ENCODE data around the gene LVRN.

Gene LVRN

DNA sequence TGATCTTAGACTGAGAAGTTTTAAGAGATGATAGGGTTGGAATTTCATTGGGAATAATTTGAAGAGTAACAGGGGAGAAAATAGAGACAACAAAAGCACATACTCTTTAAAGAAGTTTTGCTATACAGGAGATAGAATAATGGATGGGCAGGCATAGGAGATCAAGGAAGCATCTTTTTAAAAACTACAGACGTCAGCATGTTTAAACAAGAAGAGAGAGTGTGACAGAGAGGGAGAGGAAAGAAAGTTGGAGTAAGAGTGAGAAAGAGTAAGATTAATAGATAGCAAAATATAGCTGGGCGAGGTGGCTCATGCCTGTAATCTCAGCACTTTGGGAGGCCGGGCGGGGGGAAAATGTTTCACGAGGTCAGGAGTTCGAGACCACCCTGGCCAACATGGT, 5.3 kb upstream of the LVRN start:
- no peak for DNase-seq (ENCODE audit: low read depth)

DNA sequence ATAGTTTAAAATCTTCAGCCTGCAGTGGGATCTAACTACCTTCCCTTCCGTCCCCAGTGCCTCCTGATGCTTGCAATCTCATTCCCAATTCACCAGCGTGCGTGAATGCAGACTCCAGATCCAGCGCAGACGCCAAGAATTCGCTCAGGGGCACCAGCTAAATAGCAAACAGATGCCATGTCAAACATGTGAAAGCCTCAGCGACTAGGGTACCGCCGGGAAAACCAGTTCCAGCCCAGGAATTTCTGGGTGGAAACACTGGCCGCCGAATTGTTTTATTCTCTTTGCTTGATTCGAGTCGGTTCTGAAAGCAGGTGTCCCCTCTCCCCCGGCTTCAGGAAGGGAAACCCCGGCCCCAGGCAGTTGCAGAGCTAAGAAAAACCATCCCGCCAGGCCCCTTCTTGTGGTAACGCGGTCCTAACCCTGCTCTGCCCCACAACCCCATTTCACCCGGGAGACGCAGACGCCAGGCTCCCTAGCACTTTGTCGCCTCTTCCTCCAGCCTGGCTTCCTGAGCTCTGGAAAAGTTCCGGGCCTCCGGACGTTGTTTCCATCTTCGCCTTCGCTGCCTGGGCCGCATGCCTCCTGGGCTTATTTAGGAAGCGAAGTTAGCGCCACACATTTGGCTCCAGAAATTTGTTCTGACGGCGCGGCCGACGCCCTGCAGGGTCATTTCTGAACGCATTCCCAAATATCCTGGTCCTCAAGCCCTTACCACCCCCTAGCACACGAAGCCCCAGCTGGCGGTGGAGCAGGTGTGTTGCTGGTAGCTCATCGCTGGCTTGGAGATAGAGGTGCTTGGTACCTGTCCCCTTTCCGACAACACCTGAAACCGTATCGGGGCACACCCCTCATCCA, 665 bp upstream of the LVRN start:
- DNase-seq (ENCODE audit: low read depth): no peak

DNA sequence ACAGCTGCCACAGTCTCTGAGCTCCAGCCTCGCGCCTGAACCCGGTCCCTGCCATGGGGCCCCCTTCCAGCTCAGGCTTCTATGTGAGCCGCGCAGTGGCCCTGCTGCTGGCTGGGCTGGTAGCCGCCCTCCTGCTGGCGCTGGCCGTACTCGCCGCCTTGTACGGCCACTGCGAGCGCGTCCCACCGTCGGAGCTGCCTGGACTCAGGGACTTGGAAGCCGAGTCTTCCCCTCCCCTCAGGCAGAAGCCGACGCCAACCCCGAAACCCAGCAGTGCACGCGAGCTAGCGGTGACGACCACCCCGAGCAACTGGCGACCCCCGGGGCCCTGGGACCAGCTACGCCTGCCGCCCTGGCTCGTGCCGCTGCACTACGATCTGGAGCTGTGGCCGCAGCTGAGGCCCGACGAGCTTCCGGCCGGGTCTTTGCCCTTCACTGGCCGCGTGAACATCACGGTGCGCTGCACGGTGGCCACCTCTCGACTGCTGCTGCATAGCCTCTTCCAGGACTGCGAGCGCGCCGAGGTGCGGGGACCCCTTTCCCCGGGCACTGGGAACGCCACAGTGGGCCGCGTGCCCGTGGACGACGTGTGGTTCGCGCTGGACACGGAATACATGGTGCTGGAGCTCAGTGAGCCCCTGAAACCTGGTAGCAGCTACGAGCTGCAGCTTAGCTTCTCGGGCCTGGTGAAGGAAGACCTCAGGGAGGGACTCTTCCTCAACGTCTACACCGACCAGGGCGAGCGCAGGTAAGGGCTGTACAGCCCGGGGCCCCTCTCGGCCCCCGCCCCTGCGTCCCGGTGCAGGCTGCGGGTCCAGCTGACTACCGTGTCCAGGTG, 509 bp downstream of the LVRN start:
- DNase-seq (ENCODE audit: low read depth): no peak

DNA sequence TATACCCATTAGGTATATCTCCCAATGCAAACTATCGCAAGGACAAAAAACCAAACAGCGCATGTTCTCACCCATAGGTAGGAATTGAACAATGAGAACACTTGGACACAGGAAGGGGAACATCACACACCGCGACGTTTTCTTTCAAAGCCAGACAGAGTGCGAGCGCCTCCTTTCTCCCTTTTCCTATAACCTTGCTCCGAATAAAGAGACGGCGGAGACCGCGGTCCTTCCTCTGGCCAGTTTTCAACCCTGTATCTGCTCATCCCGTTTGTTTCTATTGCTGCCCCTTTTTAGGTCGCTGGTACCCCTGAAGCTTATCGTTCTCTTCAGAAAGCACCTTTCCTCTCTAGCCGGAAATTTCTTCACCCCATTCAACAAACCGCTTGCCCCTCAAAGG, 1.3 kb downstream of the LVRN start:
- DNase-seq (ENCODE audit: low read depth): no peak

DNA sequence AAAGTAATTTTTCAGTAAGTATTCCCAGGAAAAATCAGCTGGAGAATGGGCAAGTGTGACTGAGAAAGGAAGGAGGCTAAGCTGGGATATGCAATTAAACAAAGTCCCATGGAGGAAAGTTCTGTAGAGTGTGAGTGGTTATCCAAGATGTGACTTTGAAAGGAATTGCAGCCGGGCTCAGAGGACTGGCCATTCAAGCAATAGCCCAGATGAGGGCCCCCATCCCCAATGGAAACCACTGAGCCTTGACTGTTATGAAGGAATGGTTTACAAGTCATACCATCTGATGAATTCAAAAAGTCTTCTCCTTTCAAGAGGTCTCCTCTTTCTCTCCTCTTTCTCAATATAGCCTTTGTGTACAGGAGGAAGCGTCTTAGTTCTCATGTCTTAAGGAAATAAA, 6.5 kb downstream of the LVRN start:
- no peak for DNase-seq (ENCODE audit: low read depth)

DNA sequence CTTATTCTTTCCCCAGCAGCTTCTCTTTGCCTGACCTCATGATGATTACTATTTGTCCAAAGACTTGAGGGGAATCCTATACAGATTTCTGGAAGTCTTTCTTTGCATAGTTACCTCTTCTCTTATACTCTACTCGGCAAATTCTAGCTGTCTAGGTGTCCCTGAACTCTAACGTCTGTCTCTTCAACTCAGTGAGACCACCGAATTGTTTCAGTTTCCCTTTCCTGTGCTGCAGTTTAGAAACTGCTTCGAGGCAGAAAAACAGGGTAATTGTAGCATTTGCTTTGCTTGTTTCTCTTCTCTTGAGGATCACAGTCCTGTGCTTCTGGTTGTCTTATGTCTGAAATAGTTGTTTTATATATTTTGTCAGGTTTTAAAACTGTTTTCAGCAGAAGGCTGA, 14.8 kb downstream of the LVRN start:
- no peak for DNase-seq (ENCODE audit: low read depth)

DNA sequence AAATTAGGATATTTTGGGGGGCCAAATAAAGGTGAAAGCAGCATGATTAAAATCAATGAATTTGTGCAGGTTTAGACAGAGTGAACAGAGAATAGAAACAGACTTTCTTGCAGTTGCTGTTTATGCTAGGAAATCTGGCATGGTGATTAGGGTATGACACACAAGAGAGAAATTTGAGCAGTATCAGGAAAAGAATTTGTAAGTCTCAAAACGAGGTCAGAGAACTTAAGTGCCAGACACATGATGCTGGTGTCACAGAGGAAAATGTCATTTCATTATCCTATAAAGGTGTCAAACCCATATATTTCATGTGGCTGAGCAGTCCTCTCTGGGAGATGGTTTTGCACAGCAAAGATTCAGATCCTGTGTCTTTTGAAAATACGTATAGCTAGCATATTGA, 15.7 kb downstream of the LVRN start:
- no peak for DNase-seq (ENCODE audit: low read depth)

DNA sequence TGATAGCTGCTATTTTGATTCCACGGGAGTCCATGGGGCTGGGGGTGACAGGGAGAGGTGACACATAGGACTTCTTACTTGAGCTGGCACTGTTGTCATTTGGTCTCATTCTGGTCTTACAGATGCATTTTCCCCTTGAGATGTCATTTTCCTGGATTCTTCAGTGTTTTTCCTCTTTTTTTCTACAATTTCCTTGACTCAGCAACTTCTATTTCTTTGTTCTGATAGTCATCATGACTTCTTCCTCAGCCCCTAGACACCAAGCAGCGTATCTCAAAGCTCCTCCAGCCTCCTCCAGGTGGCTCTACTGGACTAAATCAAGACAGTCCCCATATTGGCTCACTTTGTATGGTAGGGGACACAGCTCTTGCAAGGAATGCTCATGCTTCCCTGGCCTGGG, 16.5 kb downstream of the LVRN start:
- DNase-seq (ENCODE audit: low read depth): no peak

DNA sequence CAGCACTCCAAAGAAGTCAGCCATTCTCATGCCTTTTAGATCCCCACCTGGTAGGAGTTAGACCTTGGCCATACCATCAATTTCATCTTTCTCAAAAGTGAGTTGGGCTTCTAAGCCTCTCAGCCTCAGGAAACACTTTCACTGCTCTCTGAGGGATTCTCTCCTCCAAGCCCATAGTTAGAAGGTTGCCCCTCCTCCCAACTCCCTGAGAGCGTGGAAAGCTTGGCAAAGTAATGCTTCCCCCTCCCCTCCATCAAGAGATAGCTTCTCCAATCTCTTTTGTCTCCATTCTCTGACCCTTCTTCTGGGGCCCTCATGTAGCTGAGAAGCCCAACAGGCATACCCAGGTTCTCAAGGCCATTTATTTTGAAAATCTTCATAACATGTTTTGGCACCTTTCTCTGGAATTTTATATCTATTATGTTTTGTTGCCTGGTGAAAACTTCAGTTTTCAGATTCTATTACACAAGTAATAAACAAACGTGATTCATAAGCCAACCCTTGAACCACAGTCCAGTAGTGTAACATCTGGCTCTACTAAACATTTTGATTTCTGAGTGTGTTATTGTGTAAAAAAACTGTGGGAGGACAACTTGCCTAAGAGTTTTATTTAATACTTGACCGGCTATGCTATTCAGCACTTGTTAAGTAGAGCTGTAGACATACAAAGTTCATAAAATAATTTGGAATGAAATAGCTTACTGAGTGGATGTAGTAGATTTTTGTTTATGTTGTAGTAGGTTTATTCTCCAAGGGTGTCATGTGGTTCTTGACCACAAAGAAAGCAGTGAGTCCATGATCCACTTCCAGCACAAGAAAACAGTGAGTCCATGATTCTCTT, 17.1 kb downstream of the LVRN start:
- no peak for DNase-seq (ENCODE audit: low read depth)

DNA sequence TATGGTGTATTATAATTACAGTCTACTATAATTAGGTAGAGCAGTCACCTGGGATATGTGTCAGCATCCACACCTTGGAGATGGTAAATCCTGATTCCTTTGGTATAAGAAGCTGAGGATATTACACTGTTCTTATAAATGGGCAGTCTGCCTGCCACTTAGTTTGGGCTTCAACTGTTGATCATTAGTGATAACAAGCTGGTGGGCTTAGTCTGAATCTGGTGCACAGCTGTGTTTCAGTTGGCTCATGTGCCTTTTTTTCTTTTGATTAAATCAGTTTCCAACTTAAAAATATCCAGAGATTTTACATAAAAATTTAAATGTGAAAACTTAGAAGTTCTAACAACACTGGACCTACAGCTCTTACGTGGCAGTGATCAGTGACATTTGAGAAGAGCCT, 21.2 kb downstream of the LVRN start:
- DNase-seq (ENCODE audit: low read depth): no peak

DNA sequence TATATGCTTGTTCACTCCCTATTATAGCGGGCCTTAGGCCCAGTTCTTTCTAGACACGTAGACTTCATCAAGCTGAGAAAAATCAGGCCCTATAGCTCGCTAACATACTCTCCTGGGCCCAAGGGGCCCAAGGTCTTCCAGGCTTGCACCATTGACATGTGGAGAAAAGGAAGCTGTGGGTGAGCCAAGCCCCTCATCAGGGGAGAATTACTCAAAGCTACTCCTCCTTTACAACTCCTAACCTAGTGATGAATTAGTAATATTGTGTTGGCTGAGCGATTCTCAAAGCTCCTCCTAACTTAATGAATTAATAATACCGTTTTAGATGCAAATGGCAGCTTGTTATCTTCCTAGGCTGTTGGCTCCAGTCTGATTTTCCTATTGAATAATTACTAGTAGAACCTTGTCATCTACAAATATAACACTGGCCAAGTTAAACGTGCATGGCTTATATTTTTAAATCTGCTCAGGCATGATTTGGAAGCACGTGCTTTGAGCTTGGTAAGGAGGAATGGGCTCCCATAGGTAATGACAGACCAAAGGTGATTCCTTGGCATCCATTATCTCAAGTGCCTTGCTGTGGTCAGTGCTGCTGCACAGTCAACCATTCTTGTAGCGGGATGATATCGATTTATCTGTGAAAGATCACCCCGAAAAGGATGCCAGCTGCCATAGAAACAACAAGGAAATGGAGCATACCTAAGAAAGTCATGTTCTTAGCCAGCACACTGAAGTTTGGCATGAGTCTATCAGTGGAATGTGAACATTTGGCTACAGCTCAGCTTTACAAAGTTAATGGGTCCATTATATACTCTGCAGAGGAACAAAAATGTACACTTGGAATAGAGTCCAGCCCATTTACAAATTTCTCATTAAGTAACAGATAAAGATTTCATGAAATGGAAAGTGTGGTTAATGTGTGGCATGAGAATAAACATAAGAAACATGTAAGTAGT, 23.8 kb downstream of the LVRN start:
- DNase-seq (ENCODE audit: low read depth): no peak

DNA sequence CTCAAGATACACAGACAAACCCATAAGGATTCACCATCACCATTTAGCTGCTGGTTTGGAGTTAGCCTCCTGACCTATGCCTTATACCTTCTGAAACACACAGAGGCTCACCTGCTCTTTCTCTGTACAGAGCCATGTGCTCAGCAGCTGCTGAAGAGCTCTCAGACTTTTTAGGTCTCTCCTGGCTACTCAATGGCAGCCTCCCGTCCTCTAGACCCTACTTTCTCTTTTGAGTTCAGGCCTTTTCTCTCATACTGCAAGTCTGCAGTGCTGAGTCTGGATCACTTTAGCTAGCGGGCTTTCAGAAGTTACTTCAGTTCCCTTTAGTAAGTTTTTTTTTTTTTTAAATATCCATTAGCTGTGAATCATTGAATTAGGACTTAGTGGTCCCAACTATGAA, 25.7 kb downstream of the LVRN start:
- DNase-seq (ENCODE audit: low read depth): no peak

DNA sequence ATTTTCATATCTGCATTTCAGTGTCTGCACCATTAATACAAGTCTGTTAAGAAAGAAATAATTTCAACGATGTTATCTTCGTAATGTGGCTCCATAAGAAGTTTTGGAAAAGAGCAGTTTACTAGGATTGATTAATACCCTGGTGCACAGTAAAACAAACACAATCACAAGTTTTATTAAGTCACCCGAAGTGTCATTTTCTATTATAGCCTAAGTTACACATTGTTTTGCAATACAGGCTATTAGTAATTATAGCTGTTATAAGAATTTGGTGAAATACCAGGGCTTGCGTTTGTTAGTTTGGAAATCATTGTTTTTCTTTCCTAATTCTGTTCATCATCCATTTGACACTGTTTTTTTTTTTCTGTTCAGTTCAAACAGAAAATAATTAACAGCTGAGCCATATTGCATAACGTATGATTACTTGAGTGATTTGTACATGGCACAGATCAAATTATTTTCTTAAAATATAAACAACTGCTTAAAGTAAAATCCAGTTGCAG, 30.6 kb downstream of the LVRN start:
- DNase-seq (ENCODE audit: low read depth): no peak

DNA sequence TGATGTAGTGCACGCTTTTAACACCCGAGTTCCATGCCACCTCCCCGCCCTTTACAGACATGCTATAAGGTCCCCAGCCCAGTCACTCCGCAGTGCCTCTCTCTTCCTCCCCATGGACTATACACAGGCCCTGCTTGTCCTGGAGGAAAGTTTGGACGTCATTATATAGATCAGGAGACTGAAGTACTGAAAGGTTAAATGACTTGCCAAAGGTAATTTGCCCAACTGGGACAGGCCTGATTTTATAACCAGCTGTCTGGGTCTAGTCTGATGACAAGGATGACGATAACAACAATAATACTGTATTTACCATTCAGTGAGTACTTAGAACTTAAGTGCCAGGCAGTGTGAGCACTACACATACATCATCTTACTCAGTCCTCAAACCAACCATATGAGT, 33.1 kb downstream of the LVRN start:
- no peak for DNase-seq (ENCODE audit: low read depth)

DNA sequence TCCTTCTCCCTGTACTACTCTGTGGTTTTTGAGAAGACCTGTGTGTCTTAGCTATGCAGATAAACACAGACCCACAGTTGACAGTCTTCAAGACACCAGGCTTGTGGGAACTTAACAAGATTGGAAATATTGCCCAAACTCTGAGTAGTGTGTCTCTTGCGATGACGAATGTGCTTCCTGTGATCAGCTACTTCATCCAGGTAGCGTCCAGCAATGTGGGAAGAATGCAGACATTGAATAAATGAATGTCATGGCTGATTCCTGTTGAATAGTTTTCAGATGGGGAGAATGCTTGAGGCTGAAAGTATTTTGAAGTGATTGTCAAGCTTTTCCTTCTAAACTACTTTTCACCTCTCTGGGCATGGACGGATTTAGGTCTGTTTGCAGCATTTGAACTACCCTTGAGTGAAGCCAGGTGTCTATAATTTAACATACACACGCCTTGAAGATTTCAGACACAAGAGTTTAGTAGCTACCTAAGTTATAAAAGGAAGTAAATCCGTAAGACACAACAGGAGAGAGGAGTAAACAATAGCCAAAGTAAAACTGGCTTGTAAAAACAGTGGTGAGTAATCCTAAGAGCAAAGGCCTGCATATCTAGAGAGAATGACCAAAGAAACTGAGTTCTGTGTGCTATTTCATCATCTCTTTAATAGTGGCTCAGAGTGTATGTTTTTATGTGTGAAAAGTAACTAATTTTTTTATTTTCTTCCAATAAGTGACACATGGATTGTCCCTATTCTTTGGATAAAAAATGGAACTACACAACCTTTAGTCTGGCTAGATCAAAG, 40.0 kb downstream of the LVRN start:
- no peak for DNase-seq (ENCODE audit: low read depth)

DNA sequence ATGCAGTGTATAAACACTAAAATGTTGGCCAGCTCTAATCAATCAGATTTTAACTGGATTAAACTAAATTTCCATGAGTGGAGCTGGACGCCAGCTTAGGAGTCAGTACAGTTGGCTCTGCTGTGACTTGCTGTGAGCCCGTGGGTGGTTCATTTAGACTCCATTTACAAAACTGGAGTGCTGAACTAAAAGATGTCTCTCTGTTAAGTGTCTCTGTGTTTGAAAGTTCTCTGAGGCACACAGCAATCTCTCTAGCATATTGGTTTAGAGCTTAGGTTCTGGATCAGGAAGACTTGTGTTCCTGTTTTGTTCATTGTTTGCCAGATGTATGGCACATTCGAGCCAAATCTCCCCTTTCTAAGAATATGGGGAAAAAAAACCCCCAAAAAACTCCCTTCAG, 42.0 kb downstream of the LVRN start:
- DNase-seq (ENCODE audit: low read depth): no peak

DNA sequence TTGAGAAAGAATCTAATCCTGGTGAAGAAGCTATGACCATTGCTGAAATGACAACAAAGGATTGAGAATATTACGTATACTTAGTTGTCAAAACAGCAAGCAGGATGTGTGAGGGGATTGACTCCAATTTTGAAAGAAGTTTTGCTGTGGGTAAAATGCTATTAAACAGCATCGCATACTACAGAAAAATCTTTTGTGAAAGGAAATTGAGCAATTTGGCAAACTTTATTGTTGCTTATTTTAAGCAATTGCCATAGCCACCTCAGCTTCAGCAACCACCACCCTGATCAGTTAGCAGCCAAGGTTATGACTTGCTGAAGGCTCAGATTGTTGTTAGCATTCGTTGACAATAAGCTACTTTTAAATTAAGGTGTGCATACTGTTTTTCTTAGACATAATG, 47.5 kb downstream of the LVRN start:
- no peak for DNase-seq (ENCODE audit: low read depth)

DNA sequence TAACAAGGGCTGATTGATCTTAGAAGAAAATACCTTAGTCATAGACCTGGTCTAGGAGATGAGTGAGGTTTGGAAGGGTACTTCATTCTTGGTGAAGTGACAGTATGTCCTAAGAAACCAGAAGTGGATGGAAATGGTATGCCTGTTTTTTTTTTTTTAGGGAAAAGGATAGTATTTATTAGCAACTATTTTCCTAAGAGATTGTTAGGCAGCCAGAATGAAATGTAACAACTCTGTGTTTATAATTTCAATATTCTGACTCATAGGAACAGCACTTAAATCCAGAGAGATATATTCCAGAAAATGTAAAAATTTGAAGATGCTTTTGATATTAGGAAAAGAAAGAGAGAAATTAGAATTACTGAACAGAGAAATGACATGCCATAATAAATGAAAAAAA, 48.8 kb downstream of the LVRN start:
- no peak for DNase-seq (ENCODE audit: low read depth)

DNA sequence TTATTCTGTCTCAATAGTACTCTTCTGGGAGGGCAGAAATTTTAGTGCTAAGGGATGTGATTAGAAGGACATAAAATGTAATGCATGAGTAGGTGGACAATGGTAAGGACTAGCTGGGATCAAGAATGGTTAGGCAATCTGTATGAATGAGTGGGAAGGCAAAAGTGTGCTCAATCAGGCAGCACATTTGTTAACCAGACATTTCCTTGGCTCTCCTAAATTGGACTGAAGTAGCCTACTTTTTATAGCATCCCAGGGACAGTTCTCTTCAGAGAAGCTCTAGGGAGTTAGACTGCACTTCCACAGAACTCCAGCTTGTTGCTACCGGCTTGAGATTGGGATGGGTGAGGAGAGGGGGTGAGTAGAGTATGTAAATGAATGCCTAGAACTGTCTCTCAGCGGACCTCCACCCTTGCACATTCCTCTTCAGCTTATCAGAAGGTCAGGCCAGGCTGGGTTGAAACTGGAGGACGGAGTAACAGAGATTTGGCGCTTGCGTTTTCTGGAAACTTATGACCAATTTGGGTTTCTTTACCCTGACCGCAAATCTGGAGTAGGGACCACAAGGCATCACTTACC, 51.0 kb downstream of the LVRN start:
- DNase-seq (ENCODE audit: low read depth): no peak

DNA sequence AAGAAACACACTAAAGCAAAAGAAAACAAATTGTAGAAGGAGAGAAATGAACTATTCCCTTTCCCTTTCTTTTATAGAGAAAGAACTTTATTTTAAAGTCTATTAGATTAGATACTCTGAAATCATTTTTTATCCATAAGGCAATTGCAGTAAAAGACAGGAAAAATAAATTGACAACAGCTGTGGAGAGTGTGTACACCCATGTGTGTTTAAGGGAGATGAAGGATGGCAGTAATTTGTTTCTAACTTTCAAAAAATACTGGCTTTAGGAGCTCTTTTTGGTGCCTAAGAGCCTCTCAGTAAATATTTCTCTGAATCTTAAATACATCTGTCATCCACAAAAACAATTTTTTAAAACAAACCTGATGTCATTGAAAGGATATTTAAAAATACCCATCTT, 51.7 kb downstream of the LVRN start:
- DNase-seq (ENCODE audit: low read depth): no peak

Data from activated gamma-delta T cell treated with anti-CD3 and anti-CD28 coated beads, Interleukin-2, amount 50 U/mL, for 16 hours (primary cell).